Endothelial cell of umbilical vein (primary cell): Measurements from ENCODE around the gene GPR176.

Experiments
- CTCF ChIP-seq, 2 donors: IDR thresholded peaks; 1 replicate in 1 of 2; 2 replicates in 1 of 2; pipeline ENCODE4 v1.5.1; 2011; ENCODE audit warnings: low read length in 2 of 2, mild to moderate bottlenecking in 2 of 2, moderate library complexity in 2 of 2, control low read depth in 1 of 2, inconsistent platforms in 1 of 2, low read depth in 1 of 2; ENCODE audit not compliant: insufficient read depth in 1 of 2; ENCODE audit errors: extremely low read depth in 1 of 2
- EZH2 ChIP-seq: IDR thresholded peaks from 2 replicates; pipeline ENCODE4 v1.6.1; 2012; ENCODE audit warnings: borderline replicate concordance, low read depth, mild to moderate bottlenecking, moderate library complexity, low read length, inconsistent platforms; ENCODE audit not compliant: severe bottlenecking
- FOS ChIP-seq: IDR thresholded peaks from 2 replicates; pipeline ENCODE4 v1.6.1; 2011; ENCODE audit warnings: mild to moderate bottlenecking, low read length, moderate library complexity, borderline replicate concordance; ENCODE audit not compliant: insufficient read depth
- POLR2A ChIP-seq: IDR thresholded peaks from 2 replicates; pipeline ENCODE4 v1.6.1; 2012; ENCODE audit warnings: low read depth, mild to moderate bottlenecking, control low read depth, low read length

DNA sequence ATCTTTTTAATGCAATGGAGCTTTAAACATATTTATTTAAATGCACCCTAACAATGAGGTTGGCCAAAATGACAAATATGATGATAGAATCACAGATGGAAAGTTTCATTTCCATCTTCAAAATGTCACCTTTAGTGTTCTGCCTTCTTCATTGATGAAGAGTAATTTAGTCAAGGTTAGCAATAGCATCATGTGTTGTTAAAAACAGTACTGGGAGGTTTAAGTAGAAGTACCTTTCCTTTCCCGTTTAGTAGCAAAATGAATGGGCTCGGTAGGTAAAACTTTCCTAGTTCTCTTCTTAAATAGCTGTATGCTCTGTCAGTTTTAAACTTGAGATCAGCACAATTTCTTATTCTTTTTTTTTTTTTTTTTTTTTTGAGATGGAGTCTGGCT, 48.9 kb upstream of the GPR176 start:
- TF ChIP-seq POLR2A = no peak
- no peak for TF ChIP-seq EZH2
- no peak for TF ChIP-seq CTCF (IDR thresholded peaks at IDR 0.05; ENCODE audit: extremely low read depth in 1 of 2, insufficient read depth in 1 of 2, low read depth in 1 of 2, low read length in 2 of 2)
- no peak for TF ChIP-seq FOS
